Measurements from ENCODE around the gene FBF1. TPM values are rescaled to one million over a fixed set of nuclear protein-coding genes. Genes with fewer than 3 reads are reported as not detected.

Gene FBF1
- total and polyA plus RNA-seq, 9 of the 15 experiments (the other 6 are each of a cell fraction or from before 2014, with no cell fraction given), result 0.46 to 14.9 (median 7.5) TPM

DNA sequence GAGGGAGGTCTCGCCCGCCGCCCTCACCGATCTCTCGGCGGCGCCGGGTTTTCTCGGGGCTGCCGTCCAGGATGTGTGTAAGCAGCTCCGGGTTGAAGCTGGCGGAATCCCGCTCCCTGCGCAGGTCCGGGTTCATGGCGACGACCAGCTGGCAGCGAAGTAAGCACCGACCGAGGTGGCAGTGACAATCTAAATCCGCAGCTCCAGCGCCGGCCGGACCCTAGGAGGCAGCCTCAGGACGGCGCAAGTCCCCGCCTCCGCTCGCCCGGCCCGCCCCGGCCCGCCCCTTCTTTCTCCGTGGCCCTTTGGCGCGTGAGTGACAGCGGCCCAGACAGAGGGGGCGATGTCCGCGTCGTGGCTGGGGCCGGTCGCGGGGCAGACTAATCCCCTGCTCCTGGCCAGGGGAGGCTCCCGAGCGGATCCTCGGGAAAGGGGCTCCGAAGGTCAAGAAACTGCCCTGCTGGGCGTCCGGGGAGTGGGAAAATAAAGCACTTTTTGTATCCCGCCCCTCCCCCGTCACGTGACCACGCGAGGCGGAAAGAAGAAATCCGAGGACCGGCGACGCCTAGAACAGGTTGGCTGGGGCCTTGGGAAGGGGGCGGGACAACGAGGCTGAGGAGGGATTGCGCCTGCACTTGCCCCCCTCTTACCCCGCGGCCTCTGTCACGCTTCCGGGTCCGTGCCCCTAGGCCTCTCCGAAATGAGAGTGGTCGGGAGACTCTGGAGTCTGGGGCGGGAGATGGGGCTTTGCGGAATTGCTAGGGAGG lies 38.3 kb upstream of the FBF1 start, which contains the start of the genes ACOX1 and TEN1 (continued):
- TF ChIP-seq FOS (IDR thresholded peaks at IDR 0.05; ENCODE audit: extremely low read depth, insufficient read length), result no peak
- peak; percentile 76 for TF ChIP-seq AFF4 (CRISPR knock-in tag; IDR thresholded peaks at IDR 0.05)
- TF ChIP-seq ZNF24 (IDR thresholded peaks at IDR 0.05), result no peak
- no peak for TF ChIP-seq PCBP2 (IDR thresholded peaks at IDR 0.05; ENCODE audit: low read depth, low read length, poor library complexity, severe bottlenecking)
- TF ChIP-seq CREB5 (CRISPR knock-in tag; IDR thresholded peaks at IDR 0.05), result no peak
- no peak for TF ChIP-seq CSDE1 (IDR thresholded peaks at IDR 0.05)
- no peak for TF ChIP-seq ZNF551 (CRISPR knock-in tag; IDR thresholded peaks at IDR 0.05)
- TF ChIP-seq EWSR1 (IDR thresholded peaks at IDR 0.05; ENCODE audit: borderline replicate concordance, low read depth, partially characterized antibody), result no peak
- no peak for TF ChIP-seq PHF21A (IDR thresholded peaks at IDR 0.05; ENCODE audit: borderline replicate concordance, low read depth)
- TF ChIP-seq FOXK1 (CRISPR knock-in tag; IDR thresholded peaks at IDR 0.05; ENCODE audit: borderline replicate concordance), result no peak
- TF ChIP-seq ZNF354B (CRISPR knock-in tag; IDR thresholded peaks at IDR 0.05), result no peak
- no peak for TF ChIP-seq BDP1 (IDR thresholded peaks at IDR 0.05; ENCODE audit: insufficient read depth, insufficient read length)
- no peak for TF ChIP-seq DEAF1 (CRISPR knock-in tag; IDR thresholded peaks at IDR 0.05)
- TF ChIP-seq TCF7L2 (IDR thresholded peaks at IDR 0.05; ENCODE audit: low read depth, low read length), result no peak
- TF ChIP-seq ZC3H4 (CRISPR knock-in tag; IDR thresholded peaks at IDR 0.05; ENCODE audit: borderline replicate concordance), result no peak
